GM18520 (cell line): ENCODE measurements around the gene KRTAP4-8.
"Not testable (repeated sequence)": the region's sequence is repeated elsewhere in the genome, so short reads cannot be mapped to it uniquely, and the experiment has no call there.

Experiments
- ATAC-seq: cut with Tn5 transposase; IDR thresholded peaks from one replicate; pipeline ENCODE4 v1.9.1; 2021; ENCODE audit not compliant: unreplicated experiment

The KRTAP4-8 gene

GRCh38 chr17:41108728-41109386 lies 10.9 kb upstream of the KRTAP4-8 start:
- not testable (repeated sequence) for ATAC-seq

- ATAC-seq = no peak
Measured at GRCh38 chr17:41107941-41108450, 10.1 kb upstream of the KRTAP4-8 start.

GRCh38 chr17:41105347-41105746 lies 7.4 kb upstream of the KRTAP4-8 start, which contains the start of gene KRTAP4-9:
Gene KRTAP4-9, plus strand, starts transcription at chr17:41105389. Its CDS starts 0 bp downstream, at chr17:41105389.
- not testable (repeated sequence) for ATAC-seq

- not testable (repeated sequence) for ATAC-seq
Measured at GRCh38 chr17:41104386-41105038, 6.6 kb upstream of the KRTAP4-8 start.

GRCh38 chr17:41103896-41104295 lies 6.0 kb upstream of the KRTAP4-8 start:
- no peak for ATAC-seq

GRCh38 chr17:41101586-41102259 lies 3.8 kb upstream of the KRTAP4-8 start, which contains the start of gene KRTAP4-16:
Gene KRTAP4-16, minus strand, starts transcription at chr17:41102209. Its CDS starts 0 bp downstream, at chr17:41102209.
- no peak for ATAC-seq

GRCh38 chr17:41099682-41100480 lies 1.9 kb upstream of the KRTAP4-8 start:
- ATAC-seq = not testable (repeated sequence)

- ATAC-seq = no peak
Measured at GRCh38 chr17:41098481-41098880, 539 bp upstream of the KRTAP4-8 start.

- no peak for ATAC-seq
Measured at GRCh38 chr17:41096055-41096454, 1.9 kb downstream of the KRTAP4-8 start.

- ATAC-seq = not testable (repeated sequence)
Measured at GRCh38 chr17:41088760-41089352, 9.1 kb downstream of the KRTAP4-8 start.

GRCh38 chr17:41084100-41084856 lies 13.7 kb downstream of the KRTAP4-8 start, which contains the start of gene KRTAP4-7:
Gene KRTAP4-7, plus strand, starts transcription at chr17:41084150. Its CDS starts 57 bp downstream, at chr17:41084207.
- ATAC-seq = not testable (repeated sequence)

- ATAC-seq = not testable (repeated sequence)
Measured at GRCh38 chr17:41083427-41083826, 14.5 kb downstream of the KRTAP4-8 start.

- ATAC-seq = no peak
Measured at GRCh38 chr17:41082626-41083025, 15.3 kb downstream of the KRTAP4-8 start.

GRCh38 chr17:41076788-41077187 lies 21.2 kb downstream of the KRTAP4-8 start:
- ATAC-seq = no peak

- ATAC-seq = no peak
Measured at GRCh38 chr17:41073676-41074075, 24.3 kb downstream of the KRTAP4-8 start.

GRCh38 chr17:41071606-41072360 lies 26.2 kb downstream of the KRTAP4-8 start:
- ATAC-seq = no peak

- no peak for ATAC-seq
Measured at GRCh38 chr17:41069031-41069430, 28.9 kb downstream of the KRTAP4-8 start.

GRCh38 chr17:41067281-41067680 lies 30.7 kb downstream of the KRTAP4-8 start:
- no peak for ATAC-seq
